ENCODE results near the gene COL23A1. TPM values are rescaled to one million over a fixed set of nuclear protein-coding genes. Genes with fewer than 3 reads are reported as not detected.

The COL23A1 gene
- total and polyA plus RNA-seq, 2 donors (not counting 1 experiment from before 2014, with no cell fraction given) = not detected

DNA sequence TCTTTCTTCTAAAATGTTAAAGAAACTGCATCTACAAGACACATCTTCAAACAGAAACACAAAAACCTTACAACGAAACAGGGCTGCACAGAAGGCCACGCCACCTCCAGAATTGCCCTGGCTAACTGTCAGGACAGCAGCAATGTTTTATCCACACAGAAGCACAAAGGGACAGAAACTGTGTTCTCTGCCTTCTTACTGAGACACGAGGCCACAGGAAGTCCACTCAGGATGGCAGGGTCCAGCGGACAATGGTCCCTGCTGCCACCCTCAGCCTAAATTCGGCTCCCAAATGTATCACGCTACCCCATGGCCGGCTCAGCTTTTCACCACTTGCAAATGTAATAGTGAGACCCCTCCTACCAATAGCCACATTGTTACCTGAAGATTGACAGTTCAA lies 197.8 kb downstream of the COL23A1 start:
- no peaks in the 10 kb centered on the region for H3K36me3 ChIP-seq (ENCODE audit: control insufficient read depth, insufficient read depth, low read length)
- H3K27ac ChIP-seq (ENCODE audit: insufficient read depth, low read length) = no peak overlapping the region
- no peak for TF ChIP-seq EZH2 (IDR thresholded peaks at IDR 0.05; ENCODE audit: low read length, missing control alignments)
- no peak for TF ChIP-seq CTCF (conservative IDR thresholded peaks at IDR 0.05 in 1 of 2, IDR thresholded peaks at IDR 0.05 in 1 of 2; ENCODE audit: low read depth in 1 of 2, low read length in 2 of 2)
- no peak overlapping the region for H3K9ac ChIP-seq (ENCODE audit: insufficient read depth, low read length)
- no peaks in the 10 kb centered on the region for H3K79me2 ChIP-seq (ENCODE audit: control insufficient read depth, insufficient read depth, low read length)
- no peaks in the 10 kb centered on the region for H3K27me3 ChIP-seq (ENCODE audit: control insufficient read depth, insufficient read depth, low read length)
- H2AFZ ChIP-seq (ENCODE audit: low read length) = no peak overlapping the region
- H3K9me3 ChIP-seq (ENCODE audit: control insufficient read depth, insufficient read depth, low read depth, low read length) = no peaks in the 10 kb centered on the region
- H3K4me2 ChIP-seq (ENCODE audit: extremely low read depth, insufficient read depth, low read length) = no peak overlapping the region
- no peaks in the 10 kb centered on the region for H3K4me1 ChIP-seq (ENCODE audit: control insufficient read depth, extremely low read depth, insufficient read depth, low read length)
- H3K4me3 ChIP-seq (replicated peaks in 1 of 4; ENCODE audit: control extremely low read depth in 1 of 4, insufficient read depth in 1 of 4, low read depth in 3 of 4, low read length in 4 of 4) = no peak overlapping the region
- H4K20me1 ChIP-seq (ENCODE audit: control insufficient read depth, extremely low read depth, insufficient read depth, low read length) = no peaks in the 10 kb centered on the region
- DNase-seq (ENCODE audit: low read depth in 2 of 2) = no peak

DNA sequence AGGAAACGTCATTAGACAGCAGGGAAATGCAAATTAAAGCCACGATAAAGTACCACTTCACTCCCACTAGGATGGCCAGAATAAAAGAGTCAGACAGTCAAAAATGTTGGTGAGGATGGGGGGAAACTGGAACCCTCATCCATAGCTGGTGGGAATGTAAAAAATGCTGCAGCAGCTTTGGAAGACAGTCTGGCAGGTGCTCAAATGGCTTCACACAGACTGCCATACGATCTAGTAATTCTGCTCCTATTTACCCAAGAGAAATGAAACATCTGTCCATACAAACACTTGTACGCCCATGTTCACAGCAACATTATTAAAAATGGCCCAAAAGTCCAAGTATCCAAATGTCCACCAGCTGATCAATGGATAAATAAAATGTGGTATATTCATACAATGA lies 198.7 kb downstream of the COL23A1 start:
- TF ChIP-seq EZH2 (IDR thresholded peaks at IDR 0.05; ENCODE audit: low read length, missing control alignments) (no peak), CTCF (conservative IDR thresholded peaks at IDR 0.05 in 1 of 2, IDR thresholded peaks at IDR 0.05 in 1 of 2; ENCODE audit: low read depth in 1 of 2, low read length in 2 of 2) (no peak)
- H3K4me3 ChIP-seq (replicated peaks in 1 of 4; ENCODE audit: control extremely low read depth in 1 of 4, insufficient read depth in 1 of 4, low read depth in 3 of 4, low read length in 4 of 4) = no peak overlapping the region
- DNase-seq (ENCODE audit: low read depth in 2 of 2) = no peak

DNA sequence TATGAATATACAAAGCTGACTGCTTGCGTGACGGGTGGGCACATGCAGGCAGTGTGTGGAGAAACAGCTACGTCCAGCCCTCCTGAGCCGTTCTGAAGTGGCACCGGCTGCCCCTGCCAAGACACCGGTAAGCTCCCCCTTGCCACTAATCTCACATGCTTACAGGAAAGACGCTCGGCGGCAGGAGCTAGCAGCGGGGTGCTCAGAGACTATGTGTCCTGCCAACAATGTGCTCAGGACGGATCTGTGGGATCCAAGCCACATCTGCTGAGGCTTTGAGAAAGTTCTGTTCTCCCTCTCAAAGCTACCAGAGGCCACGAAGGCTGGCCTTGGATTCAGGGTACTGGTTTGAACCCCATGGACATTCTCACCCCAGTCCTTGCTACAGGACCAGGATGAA lies 200.4 kb downstream of the COL23A1 start:
- no peaks in the 10 kb centered on the region for H3K27me3 ChIP-seq (ENCODE audit: control insufficient read depth, insufficient read depth, low read length)
- H3K4me1 ChIP-seq (ENCODE audit: control insufficient read depth, extremely low read depth, insufficient read depth, low read length) = no peaks in the 10 kb centered on the region
- H3K9ac ChIP-seq (ENCODE audit: insufficient read depth, low read length) = no peak overlapping the region
- H3K9me3 ChIP-seq (ENCODE audit: control insufficient read depth, insufficient read depth, low read depth, low read length) = no peaks in the 10 kb centered on the region
- H4K20me1 ChIP-seq (ENCODE audit: control insufficient read depth, extremely low read depth, insufficient read depth, low read length) = no peaks in the 10 kb centered on the region
- no peak overlapping the region for H2AFZ ChIP-seq (ENCODE audit: low read length)
- H3K79me2 ChIP-seq (ENCODE audit: control insufficient read depth, insufficient read depth, low read length) = no peaks in the 10 kb centered on the region
- H3K36me3 ChIP-seq (ENCODE audit: control insufficient read depth, insufficient read depth, low read length) = no peaks in the 10 kb centered on the region
- H3K4me2 ChIP-seq (ENCODE audit: extremely low read depth, insufficient read depth, low read length) = no peak overlapping the region
- no peak overlapping the region for H3K27ac ChIP-seq (ENCODE audit: insufficient read depth, low read length)
- H3K4me3 ChIP-seq (replicated peaks in 1 of 4; ENCODE audit: control extremely low read depth in 1 of 4, insufficient read depth in 1 of 4, low read depth in 3 of 4, low read length in 4 of 4) = no peak overlapping the region
- no peak for DNase-seq (ENCODE audit: low read depth in 2 of 2)
- TF ChIP-seq EZH2 (IDR thresholded peaks at IDR 0.05; ENCODE audit: low read length, missing control alignments) (no peak), CTCF (conservative IDR thresholded peaks at IDR 0.05 in 1 of 2, IDR thresholded peaks at IDR 0.05 in 1 of 2; ENCODE audit: low read depth in 1 of 2, low read length in 2 of 2) (no peak)

More for the DNA sequence above, 198.7 kb downstream of the COL23A1 start:
- H3K9me3 ChIP-seq (ENCODE audit: control insufficient read depth, insufficient read depth, low read depth, low read length) = no peaks in the 10 kb centered on the region
- no peaks in the 10 kb centered on the region for H3K27me3 ChIP-seq (ENCODE audit: control insufficient read depth, insufficient read depth, low read length)
- no peak overlapping the region for H3K27ac ChIP-seq (ENCODE audit: insufficient read depth, low read length)
- no peaks in the 10 kb centered on the region for H3K4me1 ChIP-seq (ENCODE audit: control insufficient read depth, extremely low read depth, insufficient read depth, low read length)
- no peak overlapping the region for H3K4me2 ChIP-seq (ENCODE audit: extremely low read depth, insufficient read depth, low read length)
- H3K36me3 ChIP-seq (ENCODE audit: control insufficient read depth, insufficient read depth, low read length) = no peaks in the 10 kb centered on the region
- no peak overlapping the region for H3K9ac ChIP-seq (ENCODE audit: insufficient read depth, low read length)
- H2AFZ ChIP-seq (ENCODE audit: low read length) = no peak overlapping the region
- no peaks in the 10 kb centered on the region for H3K79me2 ChIP-seq (ENCODE audit: control insufficient read depth, insufficient read depth, low read length)
- H4K20me1 ChIP-seq (ENCODE audit: control insufficient read depth, extremely low read depth, insufficient read depth, low read length) = no peaks in the 10 kb centered on the region

All from fibroblast of lung (primary cell).